ENCODE data around the gene PDXK.
A peak's percentile ranks its signal among the peaks of the same experiment; 100 is the strongest.
"Not testable (repeated sequence)": the region's sequence is repeated elsewhere in the genome, so short reads cannot be mapped to it uniquely, and the experiment has no call there.

PDXK gene

DNA sequence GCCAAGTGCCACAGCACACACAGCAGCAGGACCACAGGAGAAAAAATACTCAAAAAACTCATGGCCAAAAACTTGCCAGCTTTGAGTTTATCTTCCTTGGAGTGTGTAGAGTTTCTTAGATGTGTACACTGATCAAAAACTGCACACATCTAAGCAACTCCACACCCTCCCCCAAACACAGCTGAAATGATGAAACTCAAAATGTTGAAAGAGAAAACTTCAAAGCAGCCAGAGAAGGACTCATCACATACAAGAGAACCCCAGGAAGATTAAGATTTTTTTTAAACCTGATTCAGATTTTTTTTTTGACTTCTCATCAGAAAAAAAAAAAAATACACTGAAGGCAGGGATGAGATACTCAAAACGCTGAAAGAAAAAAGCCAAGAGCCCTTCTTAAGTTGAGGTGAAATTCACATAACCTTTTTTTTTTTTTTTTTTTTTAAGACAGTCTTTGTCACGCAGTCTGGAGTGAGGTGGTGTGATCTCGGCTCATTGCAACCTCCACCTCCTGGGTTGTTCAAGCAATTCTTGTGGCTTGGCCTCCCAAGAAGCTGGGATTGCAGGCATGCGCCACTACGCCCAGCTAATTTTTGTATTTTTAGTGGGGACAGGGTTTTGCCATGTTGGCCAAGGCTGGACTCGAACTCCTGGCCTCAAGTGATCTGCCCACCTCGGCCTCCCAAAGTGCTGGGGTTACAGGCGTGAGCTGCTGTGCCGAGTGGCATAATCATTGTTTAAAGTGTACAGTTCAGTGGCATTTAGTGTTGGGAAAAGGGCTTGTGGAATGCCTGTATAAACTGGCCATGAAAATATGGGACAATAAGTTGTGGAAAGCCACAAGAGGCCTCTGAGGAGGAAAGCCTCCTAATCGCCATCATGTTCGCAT lies 20.9 kb upstream of the PDXK start:
- DNase-seq: no peak

DNA sequence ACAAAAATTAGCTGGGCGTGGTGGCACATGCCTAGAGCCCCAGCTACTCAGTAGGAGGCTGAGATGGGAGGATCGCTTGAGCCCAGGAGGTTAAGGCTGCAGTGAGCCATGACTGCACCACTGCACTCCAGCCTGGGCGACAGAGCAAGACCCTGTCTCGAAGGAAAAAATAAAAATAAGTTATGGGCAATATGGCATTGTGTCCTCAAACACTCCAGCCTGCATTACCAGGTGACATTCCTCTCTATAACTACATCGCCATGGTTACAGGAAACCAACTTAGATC lies 19.5 kb upstream of the PDXK start:
- not testable (repeated sequence) for DNase-seq

DNA sequence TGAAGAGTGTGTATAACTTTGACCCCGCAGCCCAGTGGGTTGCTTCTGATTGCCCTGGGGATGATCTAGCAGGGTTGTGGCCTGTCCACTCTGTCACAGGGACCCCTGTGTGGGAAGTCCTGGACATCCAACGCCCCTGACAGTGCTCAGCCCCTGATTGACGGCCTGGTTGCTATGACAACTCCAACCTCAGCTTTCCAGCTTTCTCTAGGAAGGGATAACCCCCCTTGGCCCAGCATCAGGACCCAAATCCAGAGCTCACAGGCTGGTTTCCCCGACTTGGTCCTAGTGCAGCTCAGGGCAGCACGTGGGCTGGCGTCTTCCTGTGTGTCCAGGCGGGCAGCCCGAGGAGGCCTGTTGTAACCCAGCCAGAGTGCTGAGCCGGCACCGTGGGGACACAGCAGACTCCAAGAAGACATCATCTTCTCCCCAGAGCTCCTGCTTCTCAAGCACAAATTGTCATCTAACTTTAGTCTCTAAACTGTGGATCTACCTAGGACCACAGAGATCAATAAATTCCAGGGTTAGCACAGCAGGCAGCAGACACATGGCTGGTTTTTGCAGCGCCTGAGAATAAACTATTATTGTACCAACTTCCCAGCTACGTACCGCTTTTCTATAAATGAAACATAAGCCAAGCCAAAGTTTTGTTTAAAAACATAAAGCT lies 18.9 kb upstream of the PDXK start:
- DNase-seq: no peak

DNA sequence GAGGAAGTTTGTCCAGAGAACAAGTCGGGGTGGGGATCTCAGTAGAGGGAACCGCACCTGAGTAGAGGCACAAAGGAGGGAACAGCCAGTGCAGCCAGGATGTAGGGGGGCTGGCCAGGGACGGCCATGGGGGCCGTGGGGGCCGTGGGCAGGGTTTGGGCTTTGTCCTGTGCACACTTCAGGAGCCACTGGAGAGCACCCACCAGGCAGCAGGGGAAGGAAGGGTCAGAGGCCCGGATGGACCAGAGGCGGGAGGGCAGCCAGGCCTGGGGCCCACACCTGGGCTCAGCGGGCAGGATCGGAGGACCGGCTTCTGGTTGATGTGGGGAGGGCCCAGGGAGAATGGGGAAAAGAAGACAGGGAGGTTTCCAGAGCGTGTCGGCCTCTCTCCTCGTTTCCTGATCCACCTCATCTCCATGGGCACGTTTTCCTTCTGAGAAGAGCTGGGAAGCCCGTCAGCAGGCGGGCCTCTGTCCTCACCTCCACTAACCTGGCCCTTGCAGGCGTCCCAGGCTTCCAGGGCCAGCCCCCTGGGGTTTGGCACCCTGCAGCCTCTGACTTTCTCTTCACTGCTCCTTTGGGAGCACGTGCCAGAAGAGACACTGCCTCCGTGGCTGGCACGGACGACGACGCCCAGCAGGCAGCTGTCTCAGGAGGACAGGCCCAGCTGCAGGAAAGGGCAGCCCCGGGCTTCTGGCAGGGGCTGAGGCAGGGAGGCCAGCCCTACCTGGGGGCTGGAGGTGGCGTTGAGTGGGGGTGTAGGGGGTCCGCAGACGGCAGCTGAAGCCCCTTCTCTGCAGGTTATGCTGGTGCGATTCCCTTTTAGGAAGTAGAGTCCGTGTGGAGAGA lies 16.8 kb upstream of the PDXK start:
- DNase-seq: no peak

DNA sequence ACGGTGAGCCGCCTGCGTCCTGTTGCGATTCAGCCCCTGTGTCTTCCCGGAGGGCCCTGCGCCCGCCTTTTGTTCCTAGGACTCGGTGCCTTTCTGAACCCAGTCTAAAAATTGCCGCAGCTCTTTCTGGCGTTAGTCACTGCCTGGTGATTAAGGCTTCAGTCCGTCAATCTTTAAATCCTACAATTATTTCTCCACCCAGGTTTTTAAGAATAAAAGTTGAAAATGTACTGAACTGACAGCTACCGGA lies 16.2 kb upstream of the PDXK start:
- DNase-seq: no peak

DNA sequence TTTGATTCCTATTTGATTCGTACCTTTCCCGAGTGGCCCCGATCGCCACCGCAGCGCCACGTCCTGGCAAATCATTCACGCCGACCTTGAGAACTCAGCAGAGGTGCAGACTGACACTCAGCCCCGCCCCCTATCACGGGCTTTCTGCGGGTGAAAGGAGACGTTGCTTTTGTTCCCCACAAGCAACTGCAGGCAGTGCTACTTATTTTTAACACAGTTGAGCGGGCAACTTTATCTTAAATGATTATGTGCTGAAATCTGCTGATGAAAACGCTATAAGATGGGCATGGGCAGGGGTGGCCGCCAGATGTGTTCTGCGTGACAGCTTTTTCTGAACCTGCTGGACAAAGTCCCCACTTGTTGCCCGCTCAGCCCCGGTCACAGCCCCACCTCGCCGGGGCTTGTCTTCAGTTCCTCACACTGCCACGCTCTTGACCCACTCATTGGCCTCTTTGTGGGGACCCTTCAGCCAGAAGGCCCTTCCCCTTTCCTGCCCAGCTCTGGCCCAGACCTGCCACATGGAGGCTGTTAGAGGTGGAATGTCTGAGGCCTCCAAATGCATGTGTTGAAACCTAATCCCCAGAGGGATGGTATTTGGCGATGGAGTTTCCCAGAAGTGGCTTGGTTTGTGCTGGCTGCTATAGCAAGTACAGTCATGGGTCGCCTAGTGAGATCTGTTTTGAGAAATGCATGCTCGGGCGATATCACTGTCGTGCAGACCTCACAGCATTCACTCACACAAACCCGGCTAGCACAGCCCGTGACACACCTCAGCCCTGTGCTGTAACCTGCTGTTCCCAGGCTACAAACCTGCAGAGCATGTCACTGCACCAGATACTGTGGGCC lies 15.7 kb upstream of the PDXK start:
- no peak for DNase-seq

DNA sequence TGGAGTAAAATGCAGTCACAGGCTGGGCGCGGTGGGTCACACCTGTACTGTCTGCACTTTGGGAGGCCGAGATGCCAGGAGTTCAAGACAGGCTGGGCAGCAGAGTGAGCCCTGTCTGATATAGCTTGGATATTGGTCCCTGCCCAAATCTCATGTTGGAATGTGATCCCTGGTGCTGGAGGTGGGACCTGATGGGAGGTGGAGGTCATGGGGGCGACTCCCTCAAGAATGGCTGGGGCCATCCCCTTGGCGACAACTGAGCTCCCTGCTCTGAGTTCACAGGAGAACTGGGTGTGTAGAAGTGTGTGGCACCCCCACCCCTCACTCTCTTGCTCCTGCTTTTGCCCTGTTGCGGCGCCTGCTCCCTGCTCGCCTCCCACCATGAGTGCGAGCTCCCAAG lies 11.5 kb upstream of the PDXK start:
- DNase-seq: no peak

DNA sequence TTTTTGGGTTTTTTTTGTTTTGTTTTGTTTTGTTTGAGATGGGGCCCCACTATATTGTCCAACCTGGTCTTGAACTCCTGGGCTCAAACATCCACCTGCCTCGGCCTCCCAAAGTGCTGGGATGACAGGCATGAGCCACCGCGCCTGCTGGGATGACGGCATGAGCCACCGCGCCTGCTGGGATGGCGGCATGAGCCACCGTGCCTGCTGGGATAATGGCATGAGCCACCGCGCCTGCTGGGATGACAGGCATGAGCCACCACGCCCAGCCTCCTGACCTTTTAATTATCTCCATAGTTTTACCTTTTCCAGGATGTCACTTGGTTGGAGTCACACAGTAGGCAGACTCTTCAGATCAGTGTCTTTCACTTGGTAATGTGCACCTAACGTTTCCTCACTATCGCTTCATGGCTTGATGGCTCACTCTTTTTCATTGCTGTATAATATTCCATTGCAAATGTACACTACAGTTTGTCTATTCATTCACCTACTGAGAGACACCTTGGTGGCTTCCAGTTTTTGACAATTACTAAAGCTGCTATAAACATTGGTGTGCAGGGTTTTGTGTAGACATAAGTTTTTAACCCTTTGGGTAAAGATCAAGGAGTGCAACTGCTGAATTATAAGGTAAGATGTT lies 10.1 kb upstream of the PDXK start:
- no peak for DNase-seq

DNA sequence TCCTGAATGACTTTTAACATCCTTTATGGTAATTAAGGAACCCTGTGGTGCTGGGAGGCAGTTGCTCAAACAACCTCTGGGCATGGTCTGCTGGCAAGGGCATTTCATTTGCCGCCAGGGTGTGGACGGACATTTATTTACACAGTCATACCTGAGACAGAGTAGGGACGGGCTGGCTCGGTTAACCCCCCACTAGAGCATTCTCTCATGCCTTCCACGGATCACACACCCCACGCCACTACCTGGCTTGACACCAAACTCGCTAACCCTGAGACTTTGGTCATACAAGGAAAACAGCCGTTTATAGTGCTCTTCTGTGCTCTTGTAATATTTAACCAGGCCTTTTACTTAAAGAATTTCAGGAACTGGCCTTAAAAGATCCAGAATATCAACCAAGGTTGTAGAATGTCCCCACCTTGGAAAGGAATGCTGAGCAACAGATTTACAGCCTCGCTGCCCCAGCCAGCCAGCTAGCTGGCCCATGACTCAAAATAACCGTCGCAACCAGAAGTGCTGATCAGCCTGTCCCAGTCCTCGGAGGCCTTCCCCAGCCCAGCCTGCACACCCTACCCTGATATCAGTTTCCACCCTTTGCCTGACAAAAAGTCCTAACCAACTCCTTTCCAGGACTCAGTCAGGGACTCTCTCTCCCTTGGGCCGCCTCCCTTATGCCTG lies 6.5 kb upstream of the PDXK start:
- DNase-seq: peak; percentile 27

DNA sequence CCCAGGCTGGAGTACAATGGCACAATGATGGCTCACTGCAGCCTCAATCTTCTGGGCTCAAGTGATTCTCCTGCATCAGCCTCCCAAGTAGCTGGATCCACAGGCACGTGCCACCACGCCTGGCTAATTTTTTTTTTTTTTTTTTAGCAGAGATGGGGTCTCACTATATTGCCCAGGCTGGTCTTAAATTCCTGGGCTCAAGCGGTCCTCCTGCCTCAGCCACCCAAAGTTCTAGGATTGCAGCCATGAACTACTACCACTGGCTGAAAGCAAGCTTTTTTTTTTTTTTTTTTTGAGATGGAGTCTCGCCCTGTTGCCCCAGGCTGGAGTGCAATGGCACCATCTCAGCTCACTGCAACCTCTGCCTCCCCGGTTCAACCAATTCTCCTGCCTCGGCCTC lies 5.8 kb upstream of the PDXK start:
- not testable (repeated sequence) for DNase-seq

DNA sequence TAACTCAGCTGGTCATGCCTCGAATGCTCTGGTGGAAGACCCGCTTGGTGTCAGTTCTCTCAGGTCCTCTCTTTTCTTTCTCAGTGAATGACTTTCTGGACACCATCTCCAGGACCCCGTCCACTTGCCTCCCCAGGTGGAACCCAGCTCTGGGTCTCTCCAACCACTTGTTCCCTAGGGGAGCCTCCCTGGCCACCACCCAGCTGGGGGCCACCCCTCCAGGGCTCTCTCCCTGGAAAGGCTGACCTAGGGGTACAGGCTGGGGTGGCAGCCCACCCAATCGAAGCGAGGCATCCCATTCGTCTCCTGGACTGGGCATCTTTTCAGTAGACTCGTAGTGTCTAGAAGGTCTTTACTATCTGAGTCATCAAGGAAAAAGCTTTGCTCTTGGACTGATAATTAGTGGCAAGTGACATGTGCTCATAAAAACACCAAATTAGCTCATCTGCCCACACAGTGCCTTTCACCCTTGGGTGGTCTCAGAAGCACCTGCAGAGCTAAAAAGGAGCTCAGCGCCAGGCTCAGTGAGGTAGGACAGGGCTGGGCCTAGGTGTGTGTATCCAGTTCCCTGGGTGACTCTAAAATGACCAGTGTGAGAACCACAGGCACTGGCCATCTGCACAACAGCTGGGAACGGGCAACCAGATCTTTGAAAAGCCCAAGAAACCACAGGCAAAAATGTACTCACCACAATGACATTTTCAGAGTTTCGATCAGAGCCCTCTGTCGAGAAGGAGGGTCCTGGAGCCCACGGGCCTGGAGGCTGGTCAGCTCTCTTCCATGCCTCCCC lies 2.4 kb upstream of the PDXK start:
- no peak for DNase-seq

DNA sequence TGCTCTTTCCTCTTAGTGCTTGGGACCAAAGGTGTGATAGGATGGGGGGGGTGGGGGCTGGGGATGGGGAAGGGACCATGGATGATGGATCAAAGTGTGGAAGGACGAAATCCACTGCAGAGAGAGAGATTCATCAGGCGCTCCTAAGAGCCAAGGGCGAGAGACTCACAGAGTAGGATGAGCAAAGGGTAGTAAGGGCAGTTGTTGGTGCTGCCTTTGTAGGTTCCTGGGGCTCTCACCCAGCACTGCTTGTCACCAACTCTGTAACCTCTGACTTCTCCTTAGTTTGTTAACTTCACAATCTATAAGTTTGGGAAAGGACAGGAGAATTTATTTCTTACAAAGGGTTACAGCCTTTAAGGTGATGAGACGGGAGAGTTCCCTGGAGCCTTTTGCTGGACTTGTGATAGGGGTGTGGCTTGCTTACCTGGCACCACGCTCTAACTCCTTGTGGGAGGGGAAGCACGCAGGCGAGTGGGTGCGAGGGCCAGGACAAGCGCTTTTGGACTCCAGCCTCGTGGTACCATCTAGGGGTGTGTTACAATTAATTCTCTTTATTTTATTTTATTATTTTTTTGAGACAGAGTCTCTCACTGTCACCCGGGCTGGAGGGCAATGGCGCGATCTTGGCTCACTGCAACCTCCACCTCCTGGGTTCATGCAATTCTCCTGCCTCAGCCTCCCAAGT lies 1.6 kb upstream of the PDXK start:
- no peak for DNase-seq

DNA sequence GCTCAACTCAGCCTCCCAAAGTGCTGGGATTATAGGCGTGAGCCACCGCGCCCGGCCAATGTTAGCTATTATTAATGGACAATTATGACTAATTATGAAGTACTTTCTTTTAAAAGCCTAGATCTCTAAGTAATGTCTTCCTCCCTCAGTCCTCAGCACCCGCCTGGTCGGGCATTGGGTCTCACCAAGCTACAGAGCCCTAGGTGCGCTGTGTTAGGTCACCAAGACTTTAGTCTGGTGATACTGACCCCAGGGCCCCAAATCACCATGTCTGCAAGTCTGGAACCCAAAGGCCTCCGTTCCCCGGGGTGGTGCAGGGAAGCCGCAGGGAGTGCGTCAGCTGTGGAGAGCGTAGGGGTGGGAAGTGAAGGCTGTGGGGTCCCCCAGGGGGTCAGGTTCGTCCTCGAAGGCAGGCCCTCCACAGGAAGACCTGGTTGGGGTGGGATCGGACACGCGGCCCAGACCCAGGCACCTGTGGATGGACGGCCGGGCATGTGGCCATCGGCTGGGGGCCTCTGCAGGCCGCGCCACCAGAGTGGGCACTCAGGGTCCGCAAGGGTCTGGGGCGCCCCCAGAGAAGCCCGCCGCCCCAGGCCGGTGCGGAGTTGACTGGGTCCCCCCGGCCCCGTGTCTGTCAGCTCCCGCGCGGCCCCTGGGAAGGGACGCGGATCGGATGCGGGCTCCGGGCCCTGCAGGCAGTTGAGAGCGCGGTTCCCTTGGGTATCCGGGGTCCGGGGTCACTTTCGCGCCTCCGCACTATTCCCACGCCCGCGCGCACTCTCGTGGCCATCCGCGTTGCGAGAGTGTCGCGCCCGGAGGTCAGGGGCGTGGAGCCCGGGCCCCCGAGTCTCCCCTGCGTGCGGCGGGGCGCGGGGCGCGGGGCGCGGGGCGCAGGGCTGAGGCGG lies 710 bp upstream of the PDXK start:
- no peak for DNase-seq

DNA sequence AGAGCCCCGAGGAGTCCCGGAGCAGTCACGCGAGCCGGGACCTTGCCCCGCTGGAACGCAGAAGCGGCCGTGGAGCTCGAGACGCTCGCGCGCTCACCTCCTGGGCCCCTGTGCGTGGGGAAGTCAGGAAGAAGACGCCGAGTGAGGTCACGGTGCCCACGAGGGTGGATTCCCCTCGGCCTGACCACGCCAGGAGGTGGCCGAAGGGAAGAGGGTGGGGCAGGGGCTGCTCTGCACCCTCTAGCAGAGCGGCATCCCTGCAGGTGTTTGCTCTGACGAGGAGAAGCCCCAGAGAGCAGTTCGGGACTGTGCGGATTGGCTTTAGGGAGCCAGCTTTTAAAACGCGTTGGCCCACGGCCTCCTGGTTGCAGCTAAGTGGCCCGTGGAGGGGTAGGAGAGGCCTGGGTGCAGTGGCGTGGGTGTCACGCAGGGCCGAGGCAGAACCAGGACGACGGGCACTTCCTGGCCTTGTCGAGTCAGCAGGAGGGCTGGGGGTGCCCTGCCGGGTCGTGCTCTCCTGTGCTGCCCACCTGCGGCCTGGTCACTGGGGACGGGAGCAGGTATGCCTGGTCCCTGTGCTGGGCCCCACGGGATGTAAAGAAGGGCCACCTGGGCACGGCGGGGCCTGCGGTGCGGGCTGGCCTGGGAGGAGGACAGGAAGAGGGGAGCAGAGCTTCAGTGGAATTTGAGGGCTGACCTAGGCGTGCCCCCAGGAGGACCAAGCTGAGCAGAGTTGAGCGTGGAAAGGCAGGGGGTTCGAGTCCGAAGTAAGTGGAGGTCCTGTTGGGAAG lies 1.0 kb downstream of the PDXK start:
- no peak for DNase-seq

DNA sequence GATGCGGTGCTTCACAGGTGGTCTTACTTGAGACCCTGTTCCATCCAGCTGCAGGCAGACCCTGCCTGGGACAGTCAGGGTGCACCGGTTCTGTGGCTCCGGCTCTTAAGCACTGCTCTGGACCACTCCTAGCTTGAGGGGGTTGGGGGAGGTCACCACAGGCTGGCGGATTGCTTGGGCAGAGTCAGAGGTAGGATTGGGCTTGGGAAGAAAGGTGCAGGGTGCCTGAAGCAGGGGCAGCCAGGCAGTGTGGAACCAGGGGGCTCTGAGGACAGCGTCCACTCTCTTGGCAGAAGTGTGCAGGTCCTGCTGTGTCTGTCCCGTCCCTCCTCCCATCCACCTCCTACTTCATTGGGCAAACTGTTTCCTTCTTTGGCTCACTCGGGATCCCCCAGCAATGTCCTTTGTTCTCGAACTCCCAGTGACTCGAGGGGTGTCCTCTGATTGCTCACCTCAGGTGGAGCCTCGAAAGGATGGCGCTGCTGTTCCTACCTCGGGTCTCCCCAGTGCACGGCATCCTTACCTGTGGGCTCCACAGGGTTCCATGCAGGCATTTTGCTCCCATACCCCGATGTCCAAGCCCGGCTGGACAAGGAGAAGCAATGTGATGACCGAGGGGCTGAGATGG lies 1.7 kb downstream of the PDXK start:
- no peak for DNase-seq

DNA sequence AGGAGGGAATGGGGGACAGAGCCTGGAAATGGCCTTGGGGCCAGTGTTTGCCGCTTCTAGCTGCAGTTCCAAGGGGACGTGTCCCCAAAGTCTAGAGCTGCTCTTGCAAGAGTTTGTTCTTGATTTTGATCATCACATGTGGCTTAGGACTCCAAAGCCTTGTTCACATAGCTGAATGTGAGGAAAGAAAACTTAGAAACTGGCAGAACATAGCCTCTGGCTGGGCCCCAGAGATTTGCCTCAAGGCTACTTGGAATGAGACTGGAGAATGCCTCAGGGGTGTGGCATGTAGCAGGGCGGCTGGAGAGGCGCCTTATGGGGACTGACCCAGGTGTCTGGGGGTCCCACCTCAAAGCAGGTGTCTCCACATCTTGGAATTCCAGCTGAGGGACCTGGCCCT lies 2.3 kb downstream of the PDXK start:
- no peak for DNase-seq

DNA sequence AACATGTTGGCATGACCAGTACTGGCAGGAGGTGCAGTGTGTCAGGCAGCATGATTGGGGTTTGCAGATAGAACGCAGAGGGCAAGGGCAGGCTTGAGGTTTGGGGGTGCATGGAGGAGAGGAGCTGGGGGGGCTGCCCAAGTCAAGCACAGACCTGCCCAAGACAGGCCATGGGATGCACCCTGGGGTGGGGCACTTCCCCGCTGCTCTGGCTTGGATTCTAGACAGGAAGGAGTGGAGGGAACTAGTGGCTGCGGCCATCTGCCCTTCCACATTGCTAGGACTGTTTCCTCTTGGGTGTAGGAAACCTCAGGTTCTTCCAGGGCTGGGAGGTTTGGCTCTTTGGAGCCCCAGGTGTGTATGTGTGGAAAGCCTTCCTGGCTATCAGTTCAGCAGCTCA lies 3.0 kb downstream of the PDXK start:
- DNase-seq: no peak

DNA sequence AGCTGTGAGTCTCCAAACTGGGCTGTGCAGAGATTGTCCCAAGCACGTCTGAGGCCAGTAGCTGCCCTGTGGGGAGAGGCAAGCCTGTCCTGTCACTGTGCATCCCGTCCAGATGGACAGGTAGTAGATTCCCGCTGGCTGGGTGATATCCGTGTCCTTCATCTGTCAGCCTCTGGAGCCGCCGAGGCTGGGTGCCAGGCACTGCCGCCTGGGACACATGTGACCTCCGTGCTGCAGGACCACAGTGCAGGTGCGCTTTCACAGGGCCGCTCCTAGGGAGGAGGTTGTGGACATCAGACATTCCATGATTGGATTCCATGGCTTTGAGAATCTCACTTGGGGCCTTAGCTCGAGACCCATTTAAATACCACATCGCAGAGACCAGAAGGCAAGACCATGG lies 4.7 kb downstream of the PDXK start:
- DNase-seq: no peak

Data from NCI-H748 treated with DMSO at 0.1 percent for 48 hours (cell line).